ENCODE data around the gene RFTN1. TPM values are rescaled to one million over a fixed set of nuclear protein-coding genes. Genes with fewer than 3 reads are reported as not detected.

The RFTN1 gene
- total and polyA plus RNA-seq, 2 donors (not counting 1 experiment from before 2014, with no cell fraction given) = 35.1 to 35.5 TPM

DNA sequence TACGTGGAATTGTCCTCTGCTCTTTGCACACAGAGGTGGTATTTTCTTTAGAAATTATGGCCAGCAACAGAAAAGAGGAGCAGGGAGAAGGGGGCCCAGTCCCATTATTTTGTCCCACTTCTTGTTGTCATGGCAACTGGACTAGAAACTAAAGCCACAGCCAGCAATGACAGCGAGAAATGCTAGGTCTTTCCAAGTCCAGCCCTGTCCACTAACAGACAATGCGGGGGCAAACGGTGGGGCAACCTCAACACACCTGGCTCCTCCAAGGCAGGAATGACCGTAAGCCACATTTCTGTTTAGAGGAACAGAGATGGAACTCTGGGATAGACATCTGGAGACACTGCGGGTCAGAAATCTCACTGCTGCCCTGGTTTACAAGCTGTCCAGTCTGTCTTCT is 107.3 kb downstream of the RFTN1 start:
- DNase-seq (ENCODE audit: low read depth in 2 of 2) = no peak
- Histone ChIP-seq H3K9me3 (ENCODE audit: control insufficient read depth, insufficient read depth, low read depth, low read length) (no peaks in the 10 kb centered on the region), H3K4me3 (replicated peaks in 1 of 4; ENCODE audit: control extremely low read depth in 1 of 4, insufficient read depth in 1 of 4, low read depth in 3 of 4, low read length in 4 of 4) (no peak overlapping the region), H3K4me1 (ENCODE audit: control insufficient read depth, extremely low read depth, insufficient read depth, low read length) (peaks cover 9% of the 10 kb centered on the region), H3K9ac (ENCODE audit: insufficient read depth, low read length) (no peak overlapping the region), H3K27ac (ENCODE audit: insufficient read depth, low read length) (no peak overlapping the region), H3K4me2 (ENCODE audit: extremely low read depth, insufficient read depth, low read length) (no peak overlapping the region), H3K27me3 (ENCODE audit: control insufficient read depth, insufficient read depth, low read length) (no peaks in the 10 kb centered on the region), H3K36me3 (ENCODE audit: control insufficient read depth, insufficient read depth, low read length) (no peaks in the 10 kb centered on the region), H2AFZ (ENCODE audit: low read length) (no peak overlapping the region), H3K79me2 (ENCODE audit: control insufficient read depth, insufficient read depth, low read length) (no peaks in the 10 kb centered on the region), H4K20me1 (ENCODE audit: control insufficient read depth, extremely low read depth, insufficient read depth, low read length) (no peaks in the 10 kb centered on the region)
- TF ChIP-seq CTCF (conservative IDR thresholded peaks at IDR 0.05 in 1 of 2, IDR thresholded peaks at IDR 0.05 in 1 of 2; ENCODE audit: low read depth in 1 of 2, low read length in 2 of 2) (no peak), EZH2 (IDR thresholded peaks at IDR 0.05; ENCODE audit: low read length, missing control alignments) (no peak)

DNA sequence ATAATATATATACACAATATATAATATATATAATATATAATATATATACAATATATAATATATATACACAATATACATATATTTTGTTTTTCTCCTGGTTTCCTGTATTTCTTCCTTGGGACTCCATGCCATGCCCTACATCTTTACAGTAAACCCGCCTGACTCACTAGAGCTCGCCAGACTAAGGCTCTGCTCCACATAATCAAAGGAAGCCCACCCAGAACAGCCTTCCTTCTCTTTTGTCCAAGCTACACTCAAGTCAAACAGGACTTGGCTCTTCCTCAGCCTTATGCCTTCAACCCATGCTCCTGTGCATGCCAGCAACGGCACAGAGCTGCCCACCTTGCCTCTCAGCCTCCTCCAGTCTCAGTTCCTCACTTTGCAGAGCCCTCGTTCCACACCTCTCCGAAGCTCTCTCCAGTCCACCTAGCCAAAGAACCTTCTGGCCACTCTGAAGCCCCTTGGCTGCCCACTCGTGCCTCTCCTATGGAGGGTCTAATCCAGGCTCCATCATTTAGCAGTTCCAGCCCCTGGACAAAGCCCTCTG is 109.1 kb downstream of the RFTN1 start:
- Histone ChIP-seq H3K9ac (ENCODE audit: insufficient read depth, low read length) (no peak overlapping the region), H4K20me1 (ENCODE audit: control insufficient read depth, extremely low read depth, insufficient read depth, low read length) (no peaks in the 10 kb centered on the region), H3K9me3 (ENCODE audit: control insufficient read depth, insufficient read depth, low read depth, low read length) (no peaks in the 10 kb centered on the region), H3K4me2 (ENCODE audit: extremely low read depth, insufficient read depth, low read length) (no peak overlapping the region), H3K36me3 (ENCODE audit: control insufficient read depth, insufficient read depth, low read length) (no peaks in the 10 kb centered on the region), H3K27me3 (ENCODE audit: control insufficient read depth, insufficient read depth, low read length) (no peaks in the 10 kb centered on the region), H3K27ac (ENCODE audit: insufficient read depth, low read length) (no peak overlapping the region), H3K4me3 (replicated peaks in 1 of 4; ENCODE audit: control extremely low read depth in 1 of 4, insufficient read depth in 1 of 4, low read depth in 3 of 4, low read length in 4 of 4) (no peak overlapping the region), H3K4me1 (ENCODE audit: control insufficient read depth, extremely low read depth, insufficient read depth, low read length) (peaks cover 18% of the 10 kb centered on the region), H2AFZ (ENCODE audit: low read length) (no peak overlapping the region), H3K79me2 (ENCODE audit: control insufficient read depth, insufficient read depth, low read length) (no peaks in the 10 kb centered on the region)
- no peak for DNase-seq (ENCODE audit: low read depth in 2 of 2)
- no peak for TF ChIP-seq EZH2 (IDR thresholded peaks at IDR 0.05; ENCODE audit: low read length, missing control alignments)
- TF ChIP-seq CTCF (conservative IDR thresholded peaks at IDR 0.05 in 1 of 2, IDR thresholded peaks at IDR 0.05 in 1 of 2; ENCODE audit: low read depth in 1 of 2, low read length in 2 of 2) = no peak

- Histone ChIP-seq H3K4me3 (replicated peaks in 1 of 4; ENCODE audit: control extremely low read depth in 1 of 4, insufficient read depth in 1 of 4, low read depth in 3 of 4, low read length in 4 of 4) (no peak overlapping the region), H2AFZ (ENCODE audit: low read length) (no peak overlapping the region), H3K79me2 (ENCODE audit: control insufficient read depth, insufficient read depth, low read length) (no peaks in the 10 kb centered on the region), H3K36me3 (ENCODE audit: control insufficient read depth, insufficient read depth, low read length) (no peaks in the 10 kb centered on the region), H3K4me2 (ENCODE audit: extremely low read depth, insufficient read depth, low read length) (peak overlapping the region; percentile 48), H4K20me1 (ENCODE audit: control insufficient read depth, extremely low read depth, insufficient read depth, low read length) (no peaks in the 10 kb centered on the region), H3K9me3 (ENCODE audit: control insufficient read depth, insufficient read depth, low read depth, low read length) (no peaks in the 10 kb centered on the region), H3K4me1 (ENCODE audit: control insufficient read depth, extremely low read depth, insufficient read depth, low read length) (peaks cover 20% of the 10 kb centered on the region), H3K27ac (ENCODE audit: insufficient read depth, low read length) (no peak overlapping the region), H3K27me3 (ENCODE audit: control insufficient read depth, insufficient read depth, low read length) (no peaks in the 10 kb centered on the region), H3K9ac (ENCODE audit: insufficient read depth, low read length) (no peak overlapping the region)
- peak; percentile 61 to 66 for DNase-seq (ENCODE audit: low read depth in 2 of 2)
- TF ChIP-seq EZH2 (IDR thresholded peaks at IDR 0.05; ENCODE audit: low read length, missing control alignments) (no peak), CTCF (conservative IDR thresholded peaks at IDR 0.05 in 1 of 2, IDR thresholded peaks at IDR 0.05 in 1 of 2; ENCODE audit: low read depth in 1 of 2, low read length in 2 of 2) (no peak)
These were observed 111.0 kb downstream of the RFTN1 start for GRCh38 chr3:16402451-16402850.
